ENCODE measurements around the gene EXOC4.

The EXOC4 gene

DNA sequence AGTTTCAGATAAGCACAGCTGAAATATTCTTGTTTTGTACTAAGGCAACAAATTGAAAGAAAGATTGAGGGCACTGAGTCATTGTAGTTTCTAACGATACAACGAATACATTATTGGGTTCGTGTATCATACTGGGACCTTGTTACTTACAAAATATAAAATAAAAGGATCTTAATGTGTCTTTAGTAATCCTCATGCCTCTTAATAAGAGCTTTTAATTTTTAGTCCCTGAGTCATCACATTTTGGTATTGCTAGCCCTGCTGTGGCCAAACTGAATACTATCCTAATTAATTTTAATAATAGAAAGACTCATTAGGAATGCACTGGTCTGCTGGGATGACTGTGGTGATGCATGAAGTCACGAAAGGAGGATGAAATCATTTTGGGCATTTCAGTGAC is 309.7 kb downstream of the EXOC4 start:
- no peak overlapping the region for H3K9ac ChIP-seq (ENCODE audit: low read length in 5 of 5)
- no peaks in the 10 kb centered on the region for H3K4me1 ChIP-seq (ENCODE audit: control insufficient read depth in 5 of 5, insufficient read depth in 5 of 5, low read length in 5 of 5)
- no peak overlapping the region for H3K4me3 ChIP-seq (ENCODE audit: low read depth in 1 of 5, low read length in 5 of 5)
- peaks cover 0 to 4% (median 0%) of the 10 kb centered on the region in 5 donors for H3K9me3 ChIP-seq (ENCODE audit: control insufficient read depth in 5 of 5, low read length in 5 of 5)
- H3K27me3 ChIP-seq (ENCODE audit: control insufficient read depth in 5 of 5, insufficient read depth in 4 of 5, low read length in 5 of 5), result no peaks in the 10 kb centered on the region
- no peak overlapping the region for H3K27ac ChIP-seq (ENCODE audit: low read depth, low read length)
- H3K36me3 ChIP-seq (ENCODE audit: control insufficient read depth in 5 of 5, insufficient read depth in 5 of 5, low read length in 5 of 5), result no peaks in the 10 kb centered on the region

GRCh38 chr7:133563251-133563650 is 310.4 kb downstream of the EXOC4 start:
- H3K9me3 ChIP-seq (ENCODE audit: control insufficient read depth in 5 of 5, low read length in 5 of 5), result peaks cover 0 to 4% (median 0%) of the 10 kb centered on the region in 5 donors
- no peaks in the 10 kb centered on the region for H3K4me1 ChIP-seq (ENCODE audit: control insufficient read depth in 5 of 5, insufficient read depth in 5 of 5, low read length in 5 of 5)
- no peak overlapping the region for H3K9ac ChIP-seq (ENCODE audit: low read length in 5 of 5)
- no peaks in the 10 kb centered on the region for H3K27me3 ChIP-seq (ENCODE audit: control insufficient read depth in 5 of 5, insufficient read depth in 4 of 5, low read length in 5 of 5)
- H3K4me3 ChIP-seq (ENCODE audit: low read depth in 1 of 5, low read length in 5 of 5), result no peak overlapping the region
- H3K27ac ChIP-seq (ENCODE audit: low read depth, low read length), result no peak overlapping the region
- no peaks in the 10 kb centered on the region for H3K36me3 ChIP-seq (ENCODE audit: control insufficient read depth in 5 of 5, insufficient read depth in 5 of 5, low read length in 5 of 5)

DNA sequence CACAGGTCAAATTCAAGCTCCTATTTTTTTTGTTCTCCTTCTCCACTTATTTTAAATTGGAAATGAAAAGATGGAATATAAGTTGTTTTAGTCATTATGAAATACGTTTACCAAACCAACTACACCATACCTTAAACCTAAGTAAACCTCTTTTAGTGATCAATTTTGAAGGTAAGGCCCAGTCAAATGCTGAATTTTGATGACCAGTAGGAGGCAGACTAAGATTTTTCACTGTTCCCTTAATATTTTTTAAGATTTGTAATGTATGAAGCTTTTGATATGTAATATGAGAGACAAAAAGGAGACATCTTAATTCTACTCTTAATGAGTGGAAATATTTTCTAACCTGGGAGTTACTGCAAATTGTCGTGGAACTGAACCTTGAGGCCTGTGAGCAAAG is 311.6 kb downstream of the EXOC4 start:
- H3K4me1 ChIP-seq (ENCODE audit: control insufficient read depth in 5 of 5, insufficient read depth in 5 of 5, low read length in 5 of 5), result no peaks in the 10 kb centered on the region
- no peak overlapping the region for H3K9ac ChIP-seq (ENCODE audit: low read length in 5 of 5)
- H3K9me3 ChIP-seq (ENCODE audit: control insufficient read depth in 5 of 5, low read length in 5 of 5), result peaks cover 0 to 4% (median 0%) of the 10 kb centered on the region in 5 donors
- no peak overlapping the region for H3K27ac ChIP-seq (ENCODE audit: low read depth, low read length)
- no peak overlapping the region for H3K4me3 ChIP-seq (ENCODE audit: low read depth in 1 of 5, low read length in 5 of 5)
- no peaks in the 10 kb centered on the region for H3K27me3 ChIP-seq (ENCODE audit: control insufficient read depth in 5 of 5, insufficient read depth in 4 of 5, low read length in 5 of 5)
- H3K36me3 ChIP-seq (ENCODE audit: control insufficient read depth in 5 of 5, insufficient read depth in 5 of 5, low read length in 5 of 5), result no peaks in the 10 kb centered on the region

DNA sequence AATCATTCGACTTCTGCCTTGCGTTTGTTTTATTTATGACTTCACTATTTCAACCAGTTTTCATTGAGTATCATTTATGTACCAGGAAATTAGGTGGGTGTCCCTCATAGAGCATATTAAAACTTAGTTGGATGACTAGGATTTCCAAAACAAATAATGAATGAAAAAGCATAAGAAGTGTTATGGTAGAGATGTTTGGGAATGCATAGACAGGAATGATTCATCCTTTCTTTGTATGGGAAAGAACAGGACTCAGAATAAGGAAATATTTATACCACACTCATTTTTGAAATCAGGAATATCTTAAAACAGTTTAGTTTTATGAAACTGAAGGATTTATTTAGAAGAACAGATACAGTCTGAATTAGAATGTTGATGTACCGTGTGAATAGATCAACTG is 315.7 kb downstream of the EXOC4 start:
- Histone ChIP-seq H3K4me1 (ENCODE audit: control insufficient read depth in 5 of 5, insufficient read depth in 5 of 5, low read length in 5 of 5) (peaks cover 0 to 15% (median 5%) of the 10 kb centered on the region in 5 donors), H3K9ac (ENCODE audit: low read length in 5 of 5) (no peak overlapping the region), H3K4me3 (ENCODE audit: low read depth in 1 of 5, low read length in 5 of 5) (no peak overlapping the region), H3K36me3 (ENCODE audit: control insufficient read depth in 5 of 5, insufficient read depth in 5 of 5, low read length in 5 of 5) (no peaks in the 10 kb centered on the region), H3K27ac (ENCODE audit: low read depth, low read length) (no peak overlapping the region), H3K9me3 (ENCODE audit: control insufficient read depth in 5 of 5, low read length in 5 of 5) (peaks cover 0 to 4% (median 0%) of the 10 kb centered on the region in 5 donors), H3K27me3 (ENCODE audit: control insufficient read depth in 5 of 5, insufficient read depth in 4 of 5, low read length in 5 of 5) (no peaks in the 10 kb centered on the region)

- H3K27ac ChIP-seq (ENCODE audit: low read depth, low read length), result no peak overlapping the region
- H3K27me3 ChIP-seq (ENCODE audit: control insufficient read depth in 5 of 5, insufficient read depth in 4 of 5, low read length in 5 of 5), result no peaks in the 10 kb centered on the region
- peaks cover 0 to 15% (median 5%) of the 10 kb centered on the region in 5 donors for H3K4me1 ChIP-seq (ENCODE audit: control insufficient read depth in 5 of 5, insufficient read depth in 5 of 5, low read length in 5 of 5)
- no peaks in the 10 kb centered on the region for H3K36me3 ChIP-seq (ENCODE audit: control insufficient read depth in 5 of 5, insufficient read depth in 5 of 5, low read length in 5 of 5)
- H3K9ac ChIP-seq (ENCODE audit: low read length in 5 of 5), result no peak overlapping the region
- H3K9me3 ChIP-seq (ENCODE audit: control insufficient read depth in 5 of 5, low read length in 5 of 5), result peaks cover 0 to 4% (median 0%) of the 10 kb centered on the region in 5 donors
- H3K4me3 ChIP-seq (ENCODE audit: low read depth in 1 of 5, low read length in 5 of 5), result no peak overlapping the region
Observed at GRCh38 chr7:133570321-133570720, 317.4 kb downstream of the EXOC4 start.

DNA sequence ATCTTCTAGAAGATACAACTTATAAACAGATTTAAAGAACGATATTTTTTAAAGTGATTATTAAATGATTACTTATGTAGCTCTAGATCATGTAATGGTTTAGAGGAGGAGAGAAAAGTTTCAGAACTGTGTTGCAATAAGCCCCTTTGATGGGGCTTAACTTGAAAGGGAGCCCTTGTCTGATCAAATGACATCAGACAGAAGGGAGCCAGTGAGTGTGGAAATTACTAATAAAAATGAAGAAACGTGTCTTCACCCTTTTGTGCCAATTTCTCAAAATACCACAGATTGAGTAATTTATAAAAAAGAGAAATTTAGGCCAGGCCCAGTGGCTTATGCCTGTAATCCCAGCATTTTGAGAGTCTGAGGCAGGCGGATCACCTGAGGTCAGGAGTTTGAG is 318.2 kb downstream of the EXOC4 start:
- Histone ChIP-seq H3K36me3 (ENCODE audit: control insufficient read depth in 5 of 5, insufficient read depth in 5 of 5, low read length in 5 of 5) (no peaks in the 10 kb centered on the region), H3K4me1 (ENCODE audit: control insufficient read depth in 5 of 5, insufficient read depth in 5 of 5, low read length in 5 of 5) (peaks cover 0 to 22% (median 5%) of the 10 kb centered on the region in 5 donors), H3K4me3 (ENCODE audit: low read depth in 1 of 5, low read length in 5 of 5) (no peak overlapping the region), H3K9ac (ENCODE audit: low read length in 5 of 5) (no peak overlapping the region), H3K9me3 (ENCODE audit: control insufficient read depth in 5 of 5, low read length in 5 of 5) (peaks cover 0 to 4% (median 0%) of the 10 kb centered on the region in 5 donors), H3K27me3 (ENCODE audit: control insufficient read depth in 5 of 5, insufficient read depth in 4 of 5, low read length in 5 of 5) (no peaks in the 10 kb centered on the region), H3K27ac (ENCODE audit: low read depth, low read length) (no peak overlapping the region)

- no peak overlapping the region for H3K4me3 ChIP-seq (ENCODE audit: low read depth in 1 of 5, low read length in 5 of 5)
- no peak overlapping the region for H3K9ac ChIP-seq (ENCODE audit: low read length in 5 of 5)
- no peaks in the 10 kb centered on the region for H3K36me3 ChIP-seq (ENCODE audit: control insufficient read depth in 5 of 5, insufficient read depth in 5 of 5, low read length in 5 of 5)
- H3K27me3 ChIP-seq (ENCODE audit: control insufficient read depth in 5 of 5, insufficient read depth in 4 of 5, low read length in 5 of 5), result no peaks in the 10 kb centered on the region
- no peak overlapping the region for H3K27ac ChIP-seq (ENCODE audit: low read depth, low read length)
- H3K9me3 ChIP-seq (ENCODE audit: control insufficient read depth in 5 of 5, low read length in 5 of 5), result peaks cover 0 to 4% (median 0%) of the 10 kb centered on the region in 5 donors
- peaks cover 0 to 29% (median 5%) of the 10 kb centered on the region in 5 donors for H3K4me1 ChIP-seq (ENCODE audit: control insufficient read depth in 5 of 5, insufficient read depth in 5 of 5, low read length in 5 of 5)
Observed at GRCh38 chr7:133572087-133572486, 319.2 kb downstream of the EXOC4 start.

DNA sequence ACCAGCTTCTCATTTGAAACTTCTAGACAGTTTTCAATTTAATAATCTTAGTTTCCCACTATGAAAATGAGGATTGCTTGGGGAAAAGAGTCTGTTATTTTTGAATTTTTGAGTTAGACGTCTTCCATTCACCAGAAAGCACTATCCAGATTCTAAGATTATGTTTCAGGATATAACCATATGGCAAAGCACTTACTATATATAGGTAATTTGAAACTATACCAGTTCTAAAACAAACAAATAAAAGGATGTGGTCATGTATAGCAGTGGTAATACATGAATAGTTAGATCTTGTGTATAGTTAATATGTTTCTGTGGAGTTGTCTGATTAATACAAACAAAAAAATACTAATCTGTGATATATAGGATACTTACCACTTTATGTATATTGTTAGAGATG is 320.0 kb downstream of the EXOC4 start:
- Histone ChIP-seq H3K9me3 (ENCODE audit: control insufficient read depth in 5 of 5, low read length in 5 of 5) (no peaks in the 10 kb centered on the region), H3K4me1 (ENCODE audit: control insufficient read depth in 5 of 5, insufficient read depth in 5 of 5, low read length in 5 of 5) (peaks cover 0 to 29% (median 5%) of the 10 kb centered on the region in 5 donors), H3K36me3 (ENCODE audit: control insufficient read depth in 5 of 5, insufficient read depth in 5 of 5, low read length in 5 of 5) (no peaks in the 10 kb centered on the region), H3K9ac (ENCODE audit: low read length in 5 of 5) (no peak overlapping the region), H3K4me3 (ENCODE audit: low read depth in 1 of 5, low read length in 5 of 5) (no peak overlapping the region), H3K27me3 (ENCODE audit: control insufficient read depth in 5 of 5, insufficient read depth in 4 of 5, low read length in 5 of 5) (no peaks in the 10 kb centered on the region), H3K27ac (ENCODE audit: low read depth, low read length) (no peak overlapping the region)

- Histone ChIP-seq H3K4me3 (ENCODE audit: low read depth in 1 of 5, low read length in 5 of 5) (no peak overlapping the region), H3K9ac (ENCODE audit: low read length in 5 of 5) (no peak overlapping the region), H3K4me1 (ENCODE audit: control insufficient read depth in 5 of 5, insufficient read depth in 5 of 5, low read length in 5 of 5) (peaks cover 0 to 29% (median 5%) of the 10 kb centered on the region in 5 donors), H3K36me3 (ENCODE audit: control insufficient read depth in 5 of 5, insufficient read depth in 5 of 5, low read length in 5 of 5) (no peaks in the 10 kb centered on the region), H3K27ac (ENCODE audit: low read depth, low read length) (no peak overlapping the region), H3K27me3 (ENCODE audit: control insufficient read depth in 5 of 5, insufficient read depth in 4 of 5, low read length in 5 of 5) (no peaks in the 10 kb centered on the region), H3K9me3 (ENCODE audit: control insufficient read depth in 5 of 5, low read length in 5 of 5) (no peaks in the 10 kb centered on the region)
Observed at GRCh38 chr7:133573554-133574265, 320.8 kb downstream of the EXOC4 start.

DNA sequence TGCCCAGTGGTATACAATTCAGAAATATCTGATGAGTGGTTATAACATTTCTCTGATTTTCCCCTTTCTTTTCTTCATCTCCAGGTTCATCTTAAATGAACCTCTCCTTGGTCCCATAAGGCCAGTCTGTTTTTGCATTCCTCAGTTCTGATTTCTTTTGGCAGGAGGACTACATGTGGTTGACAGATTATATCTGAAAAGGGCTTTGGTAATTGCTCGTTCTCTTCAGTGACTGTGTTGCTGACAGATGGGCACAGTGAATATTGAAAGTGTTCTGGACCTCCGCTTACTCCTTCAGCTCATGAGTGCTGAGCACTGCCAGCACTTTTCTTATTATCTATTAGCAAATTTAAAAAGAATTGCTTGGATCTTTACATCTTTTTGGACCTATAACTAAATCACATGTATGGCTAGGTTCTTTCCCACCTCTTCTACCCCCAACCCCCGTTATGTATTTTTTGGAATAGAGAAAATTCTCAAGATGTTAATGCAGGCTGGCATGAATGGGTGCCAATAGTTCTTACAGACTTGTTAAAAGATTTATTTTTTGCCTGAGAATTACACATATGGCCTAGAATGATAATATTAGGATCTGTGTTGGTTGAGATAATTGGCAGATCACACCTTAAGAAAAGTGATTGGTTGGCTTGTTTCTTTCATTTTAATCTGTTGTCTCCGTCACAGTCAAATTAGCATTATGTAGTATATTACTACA is 323.0 kb downstream of the EXOC4 start:
- Histone ChIP-seq H3K9ac (ENCODE audit: low read length in 5 of 5) (no peak overlapping the region), H3K27me3 (ENCODE audit: control insufficient read depth in 5 of 5, insufficient read depth in 4 of 5, low read length in 5 of 5) (no peaks in the 10 kb centered on the region), H3K4me1 (ENCODE audit: control insufficient read depth in 5 of 5, insufficient read depth in 5 of 5, low read length in 5 of 5) (peaks cover 0 to 27% (median 5%) of the 10 kb centered on the region in 5 donors), H3K36me3 (ENCODE audit: control insufficient read depth in 5 of 5, insufficient read depth in 5 of 5, low read length in 5 of 5) (no peaks in the 10 kb centered on the region), H3K9me3 (ENCODE audit: control insufficient read depth in 5 of 5, low read length in 5 of 5) (no peaks in the 10 kb centered on the region), H3K27ac (ENCODE audit: low read depth, low read length) (no peak overlapping the region), H3K4me3 (ENCODE audit: low read depth in 1 of 5, low read length in 5 of 5) (no peak overlapping the region)

Data from subcutaneous abdominal adipose tissue (tissue), 5 donors.